Cardiac septum (tissue), 1 donor: ENCODE data around the gene ATP6V1G1. TPM values are rescaled to one million over a fixed set of nuclear protein-coding genes. Genes with fewer than 3 reads are reported as not detected.

Experiments
- DNase-seq: peaks from one replicate; pipeline ENCODE4 v3.0.0-alpha.2; 2020; ENCODE audit warnings: low spot score
- intact Hi-C: fragments of 100-400 bp; cut with DNase I; formaldehyde crosslinking; loops from one replicate; pipeline ENCODE4 v1.14.0; 2022
- total RNA-seq: library from RNA; stranded (reverse); fragmentation: NEBNext Ultra II Directional; extraction: Animal tissue kit (Norgen Biotek cat#: 25700); gene quantifications from one replicate; pipeline ENCODE4 v1.2.1, GENCODE V29; 2021
- donor health status: DM: no; HTN: no; CAD: no.

The ATP6V1G1 gene
- total RNA-seq, 1 donor from 2014 or later, result 64.6 TPM

DNA sequence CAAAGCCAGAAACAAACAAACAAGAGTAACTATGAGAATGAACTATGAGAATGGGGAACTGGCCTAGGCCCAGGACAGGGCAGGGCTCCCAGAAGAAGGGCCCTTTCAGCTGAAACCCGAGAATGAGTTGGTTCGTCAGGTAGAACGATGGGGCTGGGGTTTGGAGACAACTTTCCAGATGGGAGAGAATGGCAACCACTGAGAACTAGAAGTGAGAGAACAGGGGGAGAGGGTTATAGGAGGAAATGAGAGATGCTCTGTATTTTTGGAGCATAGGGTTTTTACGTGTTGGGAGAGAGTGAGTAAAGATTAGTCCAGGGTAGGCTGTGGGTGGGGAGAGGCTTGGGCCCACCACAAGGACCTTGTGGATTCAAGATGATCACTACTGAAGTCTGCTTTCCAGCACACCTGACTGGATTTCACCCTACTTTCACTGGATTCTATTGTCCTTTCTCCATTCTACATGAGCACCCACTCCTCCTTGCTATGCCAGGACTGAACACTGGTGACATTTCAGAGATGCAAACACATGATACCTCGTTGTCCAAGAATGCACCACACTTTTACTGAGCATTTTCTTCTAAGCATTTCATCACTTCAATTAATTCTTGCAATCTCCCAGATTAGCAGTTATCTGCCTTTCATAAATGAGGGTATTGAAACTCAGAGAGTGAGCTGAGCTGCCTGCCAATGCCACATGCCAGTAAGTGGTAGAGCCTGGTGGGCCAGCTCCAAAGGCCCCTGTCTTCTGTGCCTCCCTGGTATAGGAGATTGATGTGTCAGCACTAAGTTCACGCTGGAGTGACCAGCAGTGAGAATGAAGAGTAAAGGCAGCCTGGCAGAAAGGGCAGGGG lies 20.3 kb downstream of the ATP6V1G1 start:
- intact Hi-C loops, result no loop called here
- DNase-seq, result no peak

DNA sequence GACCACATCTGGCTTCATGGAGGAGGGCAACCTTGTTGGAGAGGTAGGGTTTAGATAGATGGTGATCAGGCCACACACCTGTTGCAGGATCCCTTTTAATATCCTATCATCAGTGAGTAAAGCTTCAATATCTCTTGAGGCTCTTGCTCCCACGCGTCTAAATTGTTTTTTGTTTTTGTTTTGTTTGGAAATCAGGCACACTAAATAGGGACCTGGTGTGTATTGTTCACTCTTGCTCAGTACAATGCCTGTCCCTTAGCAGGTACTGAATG lies 20.9 kb downstream of the ATP6V1G1 start:
- DNase-seq, result no peak
- intact Hi-C loops, result no loop called here

DNA sequence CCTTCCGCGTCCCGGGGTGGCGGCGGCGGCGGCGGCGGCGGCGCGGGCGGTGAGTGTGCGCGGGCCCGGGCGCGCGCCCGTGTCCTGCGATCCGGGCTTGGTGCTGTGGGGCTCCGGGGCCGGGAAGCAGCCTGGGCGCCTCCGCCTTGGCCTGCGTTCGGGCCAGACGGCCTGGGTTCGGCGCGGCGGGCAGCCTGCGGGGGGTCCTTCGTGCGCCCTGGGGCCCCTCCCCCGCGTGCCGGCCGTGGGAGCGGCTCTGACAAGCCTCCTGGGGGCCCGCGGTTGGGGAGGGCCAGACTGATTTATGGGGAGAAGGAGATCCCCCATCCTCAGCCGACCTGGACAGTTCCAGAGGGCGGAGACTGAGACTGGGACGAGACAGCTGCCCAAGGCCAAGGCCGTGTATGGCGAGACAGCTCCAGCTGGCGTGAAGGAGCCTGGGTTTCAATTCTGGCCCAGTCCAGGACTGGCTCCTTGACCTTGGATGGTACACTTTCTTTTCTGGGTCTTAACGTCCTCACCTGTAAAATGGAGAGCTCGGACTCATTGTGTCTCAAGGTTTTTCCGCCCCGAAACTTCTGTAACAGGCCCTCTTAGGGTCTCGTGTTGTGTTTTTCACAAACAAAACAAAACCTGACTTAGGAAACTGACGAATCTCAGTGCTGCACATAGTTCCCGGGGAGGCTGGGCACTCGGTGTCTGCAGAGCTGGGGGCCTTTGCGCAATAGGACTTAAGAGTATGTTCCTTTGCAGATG lies 24.1 kb downstream of the ATP6V1G1 start:
- intact Hi-C loops, result loop anchor here (1.0 kb wide), 1 partner anchor 24 kb away; the partner anchor contains the start of gene ATP6V1G1
- peak; percentile 80 for DNase-seq

DNA sequence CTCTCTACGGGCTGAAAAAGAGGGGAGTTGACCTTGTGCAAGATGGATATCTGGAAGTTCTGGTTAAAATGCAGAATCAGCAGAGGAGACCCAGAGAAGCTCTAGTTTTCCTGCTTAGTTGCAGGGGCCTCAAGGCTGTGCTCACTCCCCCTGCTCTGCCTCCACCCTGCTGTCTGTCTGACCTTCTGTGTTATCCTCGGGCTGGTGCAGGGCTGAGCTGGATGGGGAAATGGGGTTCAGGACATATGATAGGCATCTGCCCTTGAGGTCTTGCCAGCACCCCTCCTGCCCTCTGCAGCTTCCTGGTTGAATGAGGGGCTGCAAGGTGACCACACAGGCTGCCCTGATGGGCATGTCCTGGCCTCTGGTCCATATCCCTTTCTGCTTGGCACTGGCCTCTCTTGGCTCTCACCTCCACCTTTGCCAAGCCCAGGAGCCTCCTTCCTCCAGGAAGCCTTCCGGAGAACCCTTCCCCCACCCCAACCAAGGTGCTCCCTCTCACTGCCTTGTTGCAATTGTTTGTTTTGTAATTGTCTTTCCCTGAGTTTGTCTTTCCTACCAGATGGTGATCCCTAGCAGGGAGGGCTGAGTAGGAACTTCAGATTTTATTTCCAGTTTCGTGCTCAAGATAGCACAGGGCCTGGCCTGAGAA lies 24.8 kb downstream of the ATP6V1G1 start:
- intact Hi-C loops, result no loop called here
- no peak for DNase-seq

DNA sequence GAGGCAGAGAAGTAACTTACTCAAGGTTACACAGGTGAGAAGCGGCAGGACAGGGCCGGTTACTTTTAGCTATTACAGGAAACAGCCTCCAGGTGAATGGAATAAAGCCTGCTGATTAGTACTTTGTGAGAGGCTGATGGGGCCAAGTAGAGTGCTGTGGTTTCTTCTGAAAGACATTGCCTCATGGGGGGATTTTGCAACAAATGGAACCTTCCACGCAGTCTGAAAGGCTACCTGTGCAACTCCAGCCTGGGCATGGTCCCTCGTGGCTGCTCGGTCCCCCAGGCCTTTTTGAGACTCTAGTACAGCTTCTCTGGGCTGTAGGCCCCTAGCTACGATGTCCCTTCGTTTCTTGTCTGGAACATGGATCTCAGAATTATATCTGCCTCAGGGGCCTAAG lies 25.5 kb downstream of the ATP6V1G1 start:
- intact Hi-C loops, result no loop called here
- DNase-seq, result no peak

DNA sequence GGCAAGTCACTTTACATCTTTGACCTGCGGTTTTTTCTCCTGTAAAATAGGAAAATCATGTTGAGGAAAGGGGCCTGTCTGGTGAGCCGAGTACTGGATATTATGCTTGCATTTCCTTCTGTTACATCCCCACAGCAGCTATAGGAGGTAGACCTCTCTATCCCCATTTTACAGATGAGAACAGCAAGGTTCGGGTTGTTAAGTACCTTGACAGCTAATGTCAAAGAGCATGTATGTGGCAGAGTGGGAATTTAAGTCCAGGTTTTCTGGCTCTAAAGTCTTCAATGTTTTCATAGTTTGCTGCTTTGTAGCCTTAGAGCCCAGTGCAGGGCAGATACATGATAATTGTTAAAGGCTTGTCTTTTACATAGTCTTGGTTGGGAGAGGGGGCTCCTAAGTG lies 26.4 kb downstream of the ATP6V1G1 start:
- DNase-seq, result no peak
- intact Hi-C loops, result no loop called here

DNA sequence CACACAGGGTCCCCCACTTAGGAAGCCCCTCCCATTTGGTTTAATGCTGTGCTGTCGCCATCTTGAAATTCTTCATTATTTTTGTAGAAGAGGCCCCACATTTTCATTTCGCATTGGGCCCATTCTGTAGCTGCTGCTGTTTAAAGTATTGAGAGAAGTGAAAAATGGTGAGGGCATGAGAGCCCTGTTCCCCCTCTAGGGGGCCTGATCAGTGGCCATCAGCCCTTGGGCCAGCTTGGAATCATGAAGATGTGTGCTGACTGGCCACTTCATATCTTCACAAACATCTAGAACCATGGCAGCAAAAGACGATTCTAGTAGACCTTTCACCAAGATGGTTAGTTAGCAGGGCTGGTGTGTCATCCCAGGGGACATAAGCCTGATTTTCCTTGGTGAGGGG lies 26.8 kb downstream of the ATP6V1G1 start:
- DNase-seq, result no peak
- intact Hi-C loops, result no loop called here

DNA sequence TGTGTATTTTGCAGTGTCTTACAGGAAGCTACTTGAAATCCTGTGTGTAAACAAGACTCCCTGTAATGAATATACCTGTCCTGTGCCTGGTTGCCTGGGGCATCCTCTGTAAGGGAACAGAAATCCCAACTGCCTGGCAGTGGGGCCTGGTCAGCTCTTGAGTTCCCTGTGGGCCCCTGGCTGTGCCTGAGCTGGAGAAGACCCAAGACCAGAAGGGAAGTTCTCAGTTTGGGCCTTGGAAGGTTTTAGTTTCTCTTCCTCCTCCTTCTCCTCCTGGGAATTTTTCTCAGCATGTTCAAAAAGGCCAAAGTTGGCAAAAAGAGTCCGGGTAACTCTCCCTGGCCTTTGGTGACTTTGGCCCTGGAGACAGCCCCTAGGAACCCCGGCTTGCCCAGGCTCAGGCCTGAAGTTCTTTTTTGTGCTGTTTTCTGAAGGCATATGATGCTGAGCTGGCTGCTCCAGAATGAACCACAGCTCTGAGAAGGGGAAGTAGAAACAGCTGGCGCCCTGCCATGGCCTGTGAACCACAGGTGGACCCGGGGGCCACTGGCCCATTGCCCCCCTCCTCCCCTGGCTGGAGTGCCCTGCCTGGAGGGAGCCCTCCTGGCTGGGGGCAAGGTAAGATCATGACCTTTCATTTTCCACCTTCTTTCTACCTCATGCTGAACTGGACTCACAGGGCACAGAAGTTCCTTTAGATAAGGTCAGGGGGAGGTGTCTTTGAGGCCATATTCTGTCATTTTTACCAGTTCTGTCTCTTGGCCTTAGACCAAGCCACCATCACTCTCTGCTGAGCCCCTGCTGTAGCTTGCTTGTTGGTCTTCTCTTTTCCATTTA lies 29.3 kb downstream of the ATP6V1G1 start:
- peak; percentile 90 for DNase-seq
- intact Hi-C loops, result no loop called here

DNA sequence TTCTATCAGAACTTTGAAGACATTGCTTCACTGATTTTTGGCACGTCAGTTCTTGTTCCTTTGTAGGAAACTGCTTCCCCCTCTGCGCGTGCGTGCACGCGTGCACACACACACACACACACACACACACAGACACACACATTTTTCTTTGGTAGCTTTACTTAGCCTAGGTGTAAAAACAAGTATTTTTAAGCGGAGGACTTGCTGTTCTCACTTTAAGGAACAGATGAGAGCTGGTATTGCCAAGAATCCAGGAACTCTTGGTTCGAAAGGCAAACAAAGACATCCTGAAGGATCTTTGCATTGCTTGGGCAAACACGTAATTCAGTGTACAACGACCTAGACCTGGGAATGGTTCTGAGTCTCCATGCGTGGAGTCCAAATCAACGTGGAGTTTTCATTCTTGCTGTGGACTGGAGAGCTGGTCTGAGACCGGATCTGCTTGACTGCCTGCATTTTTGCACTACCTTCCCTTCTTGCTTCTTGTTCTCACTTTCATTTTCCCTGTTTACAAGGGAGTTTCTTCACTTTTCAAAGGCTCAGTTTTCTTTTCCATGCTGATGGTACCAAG lies 31.7 kb downstream of the ATP6V1G1 start:
- intact Hi-C loops, result no loop called here
- no peak for DNase-seq

DNA sequence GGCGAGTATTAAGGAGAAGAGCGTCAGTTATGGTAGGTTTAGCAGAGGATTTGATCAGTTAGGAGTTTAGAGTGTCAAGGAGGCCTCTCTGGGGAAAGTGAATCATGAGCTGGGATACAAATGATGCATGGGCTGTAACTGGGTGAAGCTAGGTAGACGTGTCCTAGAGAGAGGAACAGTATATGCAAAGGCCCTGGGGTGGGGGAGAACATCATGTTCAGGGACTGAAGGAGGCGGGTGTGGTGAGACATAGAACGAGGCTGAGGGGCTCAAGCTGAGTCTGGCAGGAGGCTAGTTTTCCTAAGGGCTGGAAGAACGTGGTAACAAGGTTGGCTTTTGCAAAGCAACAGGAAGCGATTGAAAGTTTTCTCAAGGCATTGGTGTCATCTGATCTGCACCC lies 34.0 kb downstream of the ATP6V1G1 start:
- DNase-seq, result peak; percentile 33
- intact Hi-C loops, result no loop called here

DNA sequence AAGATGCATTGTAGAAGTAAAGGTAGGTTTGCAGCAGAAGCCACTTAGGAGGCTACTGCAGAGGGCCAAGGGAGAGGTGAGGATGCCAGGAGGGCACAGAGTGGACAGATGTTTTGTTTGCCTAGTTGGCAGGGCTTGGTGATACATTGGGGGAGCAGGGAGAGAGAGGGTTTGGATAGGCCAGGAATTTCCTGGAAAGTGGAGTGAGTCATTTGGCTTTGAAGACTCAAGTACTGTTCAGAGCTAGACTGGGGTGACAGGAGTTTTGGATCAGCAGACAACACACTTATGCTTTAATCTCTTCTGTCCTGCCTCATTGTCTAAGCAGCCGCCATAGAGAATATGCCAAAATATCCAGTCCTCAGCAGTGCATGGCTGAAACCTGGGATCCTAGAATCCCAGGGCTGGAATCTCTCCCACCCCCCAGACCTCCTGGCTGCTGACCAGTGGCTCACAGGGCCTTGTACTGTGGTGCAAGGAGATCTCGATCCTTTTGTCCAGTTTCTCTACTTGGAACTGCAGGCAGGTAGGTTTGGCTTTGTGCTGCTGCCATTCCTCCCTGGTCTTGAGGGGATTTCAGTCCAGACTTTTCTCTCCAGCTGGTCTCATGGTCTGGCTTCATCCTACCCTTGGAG lies 34.5 kb downstream of the ATP6V1G1 start:
- intact Hi-C loops, result no loop called here
- peak; percentile 46 for DNase-seq

DNA sequence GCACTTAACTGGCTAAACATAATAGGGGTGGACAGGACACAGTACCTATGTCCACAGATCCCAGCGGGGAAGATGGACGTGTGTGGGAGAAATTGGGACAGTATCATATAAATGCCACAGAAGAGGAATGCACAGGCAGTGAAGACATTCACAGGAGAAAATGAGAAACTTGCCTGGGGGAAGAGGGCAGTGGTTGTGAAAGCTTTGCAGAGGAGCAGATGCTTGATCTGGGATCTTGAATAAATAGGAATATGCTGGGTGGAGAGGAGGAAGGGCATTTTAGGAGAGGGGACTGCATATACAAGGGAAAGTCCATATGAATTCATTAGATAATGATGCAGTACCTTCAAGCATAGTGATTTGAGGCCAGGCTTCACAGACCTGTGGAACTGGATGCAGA lies 37.1 kb downstream of the ATP6V1G1 start:
- DNase-seq, result peak; percentile 22
- intact Hi-C loops, result no loop called here

DNA sequence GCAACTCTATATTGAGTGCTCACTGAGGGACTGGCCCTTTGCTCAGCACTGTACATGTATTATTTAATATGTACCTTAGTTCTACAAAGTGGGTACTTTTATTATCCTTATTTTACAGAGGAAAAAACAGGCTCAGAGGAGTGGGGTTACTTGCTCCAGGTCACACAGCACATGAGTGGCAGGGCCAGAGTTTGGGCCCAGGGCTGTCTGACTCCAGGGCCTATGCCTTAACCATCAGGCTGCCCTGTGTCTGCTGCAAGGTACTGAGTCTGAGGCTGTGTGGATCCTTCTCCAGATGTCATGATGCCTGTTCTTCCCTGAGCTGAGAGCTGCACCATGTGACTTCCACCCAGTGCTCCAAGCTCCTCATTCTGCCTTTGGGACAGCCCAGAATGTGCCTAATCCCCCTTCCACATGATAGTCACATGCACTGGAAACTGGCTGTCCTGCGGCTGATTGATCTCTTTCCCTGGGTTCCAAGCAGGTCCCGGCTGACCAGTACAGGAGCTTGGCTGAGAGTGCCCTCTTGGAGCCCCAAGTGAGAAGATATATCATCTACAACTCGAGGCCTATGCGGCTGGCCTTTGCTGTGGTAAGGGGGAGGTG lies 38.9 kb downstream of the ATP6V1G1 start:
- DNase-seq, result peak; percentile 39
- intact Hi-C loops, result no loop called here

DNA sequence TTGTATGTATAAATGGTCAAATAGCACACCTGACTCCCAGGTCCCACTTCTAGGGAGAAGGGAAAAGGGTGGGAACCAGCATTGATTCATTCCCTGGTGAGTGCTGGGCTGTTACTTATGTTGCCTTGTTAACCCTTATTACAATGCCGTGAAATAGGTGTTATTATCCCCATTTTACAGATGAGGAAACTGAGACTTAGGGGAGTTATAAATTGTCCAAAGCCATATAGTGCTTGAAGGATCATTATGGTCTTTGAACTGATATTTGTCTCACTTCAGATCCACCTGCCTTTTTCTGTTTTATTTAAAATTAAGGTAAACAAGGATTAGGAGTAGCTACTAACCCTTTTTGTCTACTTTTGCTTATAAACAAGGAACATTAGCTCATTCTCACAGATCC lies 40.0 kb downstream of the ATP6V1G1 start:
- DNase-seq, result no peak
- intact Hi-C loops, result no loop called here

DNA sequence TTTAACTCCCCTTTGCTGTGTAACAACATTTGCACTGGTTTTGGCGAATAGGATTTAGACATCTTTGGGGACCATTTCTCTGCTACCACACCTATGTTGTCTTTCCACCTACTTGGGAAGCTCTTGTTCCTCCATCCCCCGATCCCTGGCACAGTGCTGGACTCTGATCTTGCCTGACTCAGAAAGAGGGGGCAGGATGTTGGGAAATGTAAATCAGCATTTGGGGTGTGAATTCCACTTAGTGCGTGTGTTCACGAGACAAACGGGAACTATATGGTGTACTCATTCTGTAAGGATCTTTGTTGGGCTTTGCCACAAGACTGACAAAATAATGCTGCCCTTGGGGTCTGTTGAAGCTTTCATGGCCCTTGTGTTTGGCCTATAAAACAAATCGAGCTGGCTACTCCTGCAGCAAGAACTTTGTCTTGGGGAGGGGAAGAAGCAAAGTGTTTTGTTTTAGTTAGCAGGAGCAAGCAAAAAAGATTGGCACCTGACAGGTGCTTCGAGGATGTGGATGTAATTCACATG lies 42.1 kb downstream of the ATP6V1G1 start:
- DNase-seq, result peak; percentile 62
- intact Hi-C loops, result no loop called here

DNA sequence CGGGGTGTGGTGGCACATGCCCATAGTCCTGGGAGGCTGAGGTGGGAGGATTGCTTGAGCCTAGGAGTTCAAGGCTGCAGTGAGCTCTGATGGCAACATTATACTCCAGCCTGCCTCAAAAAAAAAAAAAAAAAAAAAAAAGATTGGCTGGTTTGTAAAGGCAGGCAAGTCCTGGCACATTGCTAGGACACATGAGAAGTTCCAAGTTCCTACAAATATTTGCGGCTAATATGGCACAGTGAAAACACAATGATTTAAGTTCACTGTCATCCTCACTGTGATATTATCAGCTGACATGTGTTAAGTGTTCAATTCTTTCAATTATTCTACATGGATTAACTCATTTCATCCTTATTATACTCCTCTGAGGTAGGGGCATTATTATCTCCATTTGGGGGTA lies 43.6 kb downstream of the ATP6V1G1 start:
- DNase-seq, result peak; percentile 20
- intact Hi-C loops, result no loop called here

DNA sequence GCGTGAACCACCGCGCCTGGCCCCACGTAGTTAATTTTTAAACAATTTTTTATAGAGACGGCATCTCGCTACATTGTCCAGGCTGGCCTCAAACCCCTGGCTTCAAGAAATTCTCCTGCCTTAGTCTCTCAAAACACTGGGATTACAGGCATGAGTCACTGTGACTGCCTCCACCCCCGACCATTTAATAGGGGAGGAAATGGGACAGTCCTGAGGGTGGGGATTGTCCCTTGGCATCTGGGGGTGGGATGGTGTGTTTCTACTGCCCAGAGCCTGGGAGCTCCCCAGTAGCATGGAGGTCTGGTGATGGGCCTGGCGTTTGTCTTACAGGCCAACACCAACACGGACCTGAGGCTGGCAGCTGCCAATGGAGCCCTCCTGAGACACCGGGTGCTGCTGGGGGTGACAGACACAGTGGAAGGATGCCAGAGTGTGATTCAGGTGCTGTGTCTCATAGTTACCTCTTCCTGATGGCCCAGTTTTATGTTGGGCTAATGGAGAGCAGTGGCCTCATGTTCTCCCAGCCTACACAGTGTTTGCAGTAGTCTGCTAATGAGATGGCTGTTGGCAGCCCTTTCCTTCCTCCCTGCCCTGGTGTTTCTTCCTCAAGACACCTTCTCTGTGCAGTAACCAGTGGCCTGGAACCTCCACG lies 46.0 kb downstream of the ATP6V1G1 start:
- peak; percentile 39 for DNase-seq
- intact Hi-C loops, result no loop called here

DNA sequence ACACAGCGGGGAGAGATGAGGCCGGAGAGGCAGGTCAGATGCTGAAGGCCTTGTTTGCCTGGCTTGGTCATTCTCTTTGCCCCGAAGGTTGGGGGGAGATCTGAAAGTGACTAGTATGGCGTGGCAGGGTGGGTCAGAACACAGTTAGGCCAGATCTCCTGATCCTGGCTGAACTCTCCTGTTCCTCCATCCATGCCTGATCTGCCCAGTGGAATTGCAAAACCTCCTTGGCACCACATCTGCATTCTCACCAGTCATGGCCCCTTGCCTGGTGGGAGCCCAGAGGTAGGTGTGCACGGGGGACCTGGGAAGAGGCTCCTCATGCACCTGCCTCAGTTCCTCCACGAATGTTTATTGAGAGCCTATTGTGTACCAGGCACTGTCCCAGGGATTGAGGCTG lies 46.8 kb downstream of the ATP6V1G1 start:
- intact Hi-C loops, result no loop called here
- peak; percentile 35 for DNase-seq
